CD4-positive, alpha-beta memory T cell (primary cell): ENCODE measurements around the gene S1PR2. TPM values are rescaled to one million over a fixed set of nuclear protein-coding genes. Genes with fewer than 3 reads are reported as not detected.
"Not testable (repeated sequence)": the region's sequence is repeated elsewhere in the genome, so short reads cannot be mapped to it uniquely, and the experiment has no call there.

Experiments
- CTCF ChIA-PET: fragments of 350-600 bp; sonication (Branson Sonifier 250); formaldehyde crosslinking; loops from one replicate; lab custom pipeline; 2021; ENCODE audit warnings: inconsistent platforms; ENCODE audit not compliant: partially characterized antibody; lab: Charles Lee
- POLR2A ChIA-PET: fragments of 350-600 bp; sonication (Branson Sonifier 250); formaldehyde crosslinking; loops from one replicate; lab custom pipeline; 2021; ENCODE audit not compliant: partially characterized antibody; lab: Charles Lee
- DNase-seq, 5 donors: peaks; one replicate each; pipeline versions ENCODE4 v3.0.0 to v3.0.0-alpha.2; 2020 to 2022; ENCODE audit warnings: mixed read lengths in 1 of 5
- H3K27ac ChIP-seq: one replicate; pipeline ENCODE4 v1.7.0; 2013; ENCODE audit warnings: low read depth, low read length
- H3K27me3 ChIP-seq: 2 replicates; pipeline ENCODE4 v1.7.0; 2013; ENCODE audit warnings: mild to moderate bottlenecking, low read length, moderate library complexity; ENCODE audit not compliant: insufficient read depth
- H3K36me3 ChIP-seq: 2 replicates; pipeline ENCODE4 v1.7.0; 2013; ENCODE audit warnings: mild to moderate bottlenecking, low read length, moderate library complexity; ENCODE audit not compliant: insufficient read depth
- H3K4me1 ChIP-seq: 2 replicates; pipeline ENCODE4 v1.7.0; 2013; ENCODE audit warnings: mild to moderate bottlenecking, low read length, moderate library complexity; ENCODE audit not compliant: insufficient read depth
- H3K4me3 ChIP-seq, 2 donors: one replicate each; pipeline ENCODE4 v1.7.0; 2013; ENCODE audit warnings: low read length in 2 of 2, mild to moderate bottlenecking in 1 of 2
- H3K9me3 ChIP-seq, 2 donors: one replicate each; pipeline ENCODE4 v1.7.0; 2013; ENCODE audit warnings: low read length in 2 of 2, control low read depth in 1 of 2; ENCODE audit not compliant: control insufficient read depth in 1 of 2
- H3K27ac Mint-ChIP-seq, 7 donors: one replicate each; pipeline ENCODE4 v1.8.0; 2020 to 2021; ENCODE audit warnings: mixed read lengths in 7 of 7, mild to moderate bottlenecking in 6 of 7, inconsistent platforms in 3 of 7, moderate library complexity in 3 of 7
- H3K27me3 Mint-ChIP-seq, 2 donors: one replicate each; pipeline ENCODE4 v1.8.0; 2020 to 2021; ENCODE audit warnings: mixed read lengths in 2 of 2
- H3K36me3 Mint-ChIP-seq, 2 donors: one replicate each; pipeline ENCODE4 v1.8.0; 2020 to 2021; ENCODE audit warnings: mixed read lengths in 2 of 2, inconsistent platforms in 1 of 2, mild to moderate bottlenecking in 1 of 2
- H3K4me1 Mint-ChIP-seq, 4 donors: one replicate each; pipeline ENCODE4 v1.8.0; 2020 to 2021; ENCODE audit warnings: mixed read lengths in 4 of 4, mild to moderate bottlenecking in 1 of 4
- H3K4me3 Mint-ChIP-seq, 8 donors: one replicate each; pipeline ENCODE4 v1.8.0; 2020 to 2021; ENCODE audit warnings: mixed read lengths in 8 of 8, mild to moderate bottlenecking in 7 of 8, moderate library complexity in 6 of 8, inconsistent platforms in 3 of 8
- H3K9me3 Mint-ChIP-seq, 8 donors: one replicate each; pipeline ENCODE4 v1.8.0; 2020 to 2021; ENCODE audit warnings: mixed read lengths in 8 of 8, mild to moderate bottlenecking in 5 of 8, inconsistent platforms in 3 of 8, moderate library complexity in 1 of 8
- intact Hi-C: fragments of 100-400 bp; cut with micrococcal nuclease; formaldehyde crosslinking; loops from one replicate; pipeline ENCODE4 v1.15.1; 2023
- polyA plus RNA-seq, 2 donors: library from polyadenylated mRNA; unstranded; fragments of 300-500 nt; fragmentation: Illumina TruSeq; gene quantifications; one replicate each; pipeline ENCODE4 v1.2.3, GENCODE V29; 2021
- total RNA-seq, 2 experiments: library from RNA; stranded (reverse); gene quantifications; one replicate each; pipeline ENCODE4 v1.2.3, GENCODE V29; 2021

Gene S1PR2
- total and polyA plus RNA-seq, 4 experiments from 2014 or later, result 1.4 to 9.4 (median 5.7) TPM

- H3K36me3 ChIP-seq, result no peaks in the 10 kb centered on the region
- H3K27me3 ChIP-seq, result no peaks in the 10 kb centered on the region
- no peak overlapping the region for H3K4me3 ChIP-seq
- intact Hi-C loops, result no loop called here
- Mint-ChIP-seq H3K27me3 (no peaks in the 10 kb centered on the region), H3K4me3 (no peak overlapping the region), H3K9me3 (peaks cover 0 to 7% (median 0%) of the 10 kb centered on the region in 8 donors), H3K36me3 (peaks cover 0 to 8% of the 10 kb centered on the region in 2 donors), H3K27ac (peak overlapping the region in 1 of 7 donors; percentile 42), H3K4me1 (no peaks in the 10 kb centered on the region)
- POLR2A ChIA-PET, result interaction anchor here (1.2 to 1.3 kb wide), 3 partner anchors 12 to 93 kb away, joined by 3 to 4 read pairs (median 3); partner anchors contain the start of gene DNMT1
- no peak overlapping the region for H3K27ac ChIP-seq
- no peak for DNase-seq
- no peaks in the 10 kb centered on the region for H3K4me1 ChIP-seq
- H3K9me3 ChIP-seq, result no peaks in the 10 kb centered on the region
- CTCF ChIA-PET, result interaction anchor here (2.1 kb wide), 1 partner anchor 43 kb away, joined by 6 read pairs; no protein-coding TSS in a partner anchor
These were observed 24.1 kb downstream of the S1PR2 start for GRCh38 chr19:10207026-10207425.

GRCh38 chr19:10206226-10206885 lies 24.8 kb downstream of the S1PR2 start:
- Mint-ChIP-seq H3K27ac (peak overlapping the region in 1 of 7 donors; percentile 42), H3K36me3 (peaks cover 0 to 8% of the 10 kb centered on the region in 2 donors), H3K27me3 (no peaks in the 10 kb centered on the region), H3K4me3 (no peak overlapping the region), H3K4me1 (no peaks in the 10 kb centered on the region), H3K9me3 (peaks cover 0 to 7% (median 0%) of the 10 kb centered on the region in 8 donors)
- no peaks in the 10 kb centered on the region for H3K27me3 ChIP-seq
- H3K4me3 ChIP-seq, result no peak overlapping the region
- ChIA-PET POLR2A (interaction anchor here (0.6 to 1.3 kb wide), 4 partner anchors 11 to 207 kb away, joined by 3 to 4 read pairs (median 3); partner anchors contain the start of gene DNMT1), CTCF (interaction anchor here (0.6 kb wide), 1 partner anchor 492 kb away, joined by 4 read pairs; no protein-coding TSS in a partner anchor)
- no peak for DNase-seq
- H3K36me3 ChIP-seq, result no peaks in the 10 kb centered on the region
- H3K9me3 ChIP-seq, result no peaks in the 10 kb centered on the region
- H3K27ac ChIP-seq, result no peak overlapping the region
- no peaks in the 10 kb centered on the region for H3K4me1 ChIP-seq
- intact Hi-C loops, result no loop called here

GRCh38 chr19:10205636-10206035 lies 25.5 kb downstream of the S1PR2 start:
- peaks cover 0 to 8% of the 10 kb centered on the region in 2 donors for H3K36me3 Mint-ChIP-seq

GRCh38 chr19:10203686-10204085 lies 27.4 kb downstream of the S1PR2 start:
- H3K27me3 ChIP-seq, result no peaks in the 10 kb centered on the region
- peaks cover 0 to 8% of the 10 kb centered on the region in 2 donors for H3K36me3 Mint-ChIP-seq
- no peaks in the 10 kb centered on the region for H3K36me3 ChIP-seq
- H3K27me3 Mint-ChIP-seq, result no peaks in the 10 kb centered on the region
- peaks cover 7% of the 10 kb centered on the region for H3K4me1 ChIP-seq
- no peak overlapping the region for H3K4me3 ChIP-seq
- intact Hi-C loops, result no loop called here
- H3K9me3 Mint-ChIP-seq, result peaks cover 0 to 7% (median 0%) of the 10 kb centered on the region in 8 donors
- no peak overlapping the region for H3K4me3 Mint-ChIP-seq
- H3K9me3 ChIP-seq, result no peaks in the 10 kb centered on the region
- no peak overlapping the region for H3K27ac Mint-ChIP-seq
- peaks cover 5 to 8% (median 5%) of the 10 kb centered on the region in 4 donors for H3K4me1 Mint-ChIP-seq
- no peak for DNase-seq
- H3K27ac ChIP-seq, result no peak overlapping the region
- ChIA-PET CTCF (no interaction called here), POLR2A (no interaction called here)

More at GRCh38 chr19:10205636-10206035, 25.5 kb downstream of the S1PR2 start:
- no peak overlapping the region for H3K4me3 Mint-ChIP-seq
- ChIA-PET CTCF (no interaction called here), POLR2A (interaction anchor here (1.2 kb wide), 1 partner anchor 11 kb away, joined by 4 read pairs; the partner anchor contains the start of gene DNMT1)
- Histone ChIP-seq H3K9me3 (no peaks in the 10 kb centered on the region), H3K4me3 (no peak overlapping the region), H3K36me3 (no peaks in the 10 kb centered on the region), H3K4me1 (no peaks in the 10 kb centered on the region), H3K27me3 (no peaks in the 10 kb centered on the region), H3K27ac (no peak overlapping the region)
- H3K27me3 Mint-ChIP-seq, result no peaks in the 10 kb centered on the region
- peaks cover 0 to 7% (median 0%) of the 10 kb centered on the region in 8 donors for H3K9me3 Mint-ChIP-seq
- no peaks in the 10 kb centered on the region for H3K4me1 Mint-ChIP-seq
- intact Hi-C loops, result no loop called here
- DNase-seq, result no peak
- no peak overlapping the region for H3K27ac Mint-ChIP-seq

GRCh38 chr19:10201176-10201575 lies 30.0 kb downstream of the S1PR2 start:
- POLR2A ChIA-PET, result no interaction called here
- H3K27me3 ChIP-seq, result no peaks in the 10 kb centered on the region

GRCh38 chr19:10200101-10200500 lies 31.0 kb downstream of the S1PR2 start:
- intact Hi-C loops, H3K36me3 ChIP-seq, H3K27ac ChIP-seq, POLR2A ChIA-PET, H3K4me3 ChIP-seq, H3K27ac Mint-ChIP-seq, H3K36me3 Mint-ChIP-seq, H3K27me3 Mint-ChIP-seq, H3K9me3 ChIP-seq, H3K27me3 ChIP-seq, H3K9me3 Mint-ChIP-seq, DNase-seq: not testable (repeated sequence)
- Mint-ChIP-seq H3K4me3 (peak overlapping the region in 2 of 8 donors; percentile 20 to 45), H3K4me1 (peaks cover 8 to 18% (median 10%) of the 10 kb centered on the region in 4 donors)
- peaks cover 11% of the 10 kb centered on the region for H3K4me1 ChIP-seq
- CTCF ChIA-PET, result interaction anchor here (5.5 kb wide), 1 partner anchor 49 kb away, joined by 23 read pairs; no protein-coding TSS in a partner anchor

More at GRCh38 chr19:10201176-10201575, 30.0 kb downstream of the S1PR2 start:
- H3K27ac Mint-ChIP-seq, result no peak overlapping the region
- no peaks in the 10 kb centered on the region for H3K9me3 Mint-ChIP-seq
- no peak overlapping the region for H3K4me3 Mint-ChIP-seq
- H3K4me3 ChIP-seq, result no peak overlapping the region
- no peak for DNase-seq
- peaks cover 7 to 15% (median 8%) of the 10 kb centered on the region in 4 donors for H3K4me1 Mint-ChIP-seq
- no peaks in the 10 kb centered on the region for H3K36me3 Mint-ChIP-seq
- peaks cover 7% of the 10 kb centered on the region for H3K4me1 ChIP-seq
- H3K36me3 ChIP-seq, result no peaks in the 10 kb centered on the region
- no peaks in the 10 kb centered on the region for H3K27me3 Mint-ChIP-seq
- intact Hi-C loops, result no loop called here
- no peak overlapping the region for H3K27ac ChIP-seq
- H3K9me3 ChIP-seq, result no peaks in the 10 kb centered on the region
- CTCF ChIA-PET, result interaction anchor here (1.4 to 5.5 kb wide), 2 partner anchors 48 to 81 kb away, joined by 4 to 23 read pairs; no protein-coding TSS in a partner anchor
